Measurements from ENCODE around the gene NFKBIB.
"Not testable (repeated sequence)": the region's sequence is repeated elsewhere in the genome, so short reads cannot be mapped to it uniquely, and the experiment has no call there.

The NFKBIB gene

GRCh38 chr19:38879400-38879751 is 20.4 kb upstream of the NFKBIB start:
- no peak for DNase-seq (ENCODE audit: low read depth)
- TF ChIP-seq, protein P1, sequence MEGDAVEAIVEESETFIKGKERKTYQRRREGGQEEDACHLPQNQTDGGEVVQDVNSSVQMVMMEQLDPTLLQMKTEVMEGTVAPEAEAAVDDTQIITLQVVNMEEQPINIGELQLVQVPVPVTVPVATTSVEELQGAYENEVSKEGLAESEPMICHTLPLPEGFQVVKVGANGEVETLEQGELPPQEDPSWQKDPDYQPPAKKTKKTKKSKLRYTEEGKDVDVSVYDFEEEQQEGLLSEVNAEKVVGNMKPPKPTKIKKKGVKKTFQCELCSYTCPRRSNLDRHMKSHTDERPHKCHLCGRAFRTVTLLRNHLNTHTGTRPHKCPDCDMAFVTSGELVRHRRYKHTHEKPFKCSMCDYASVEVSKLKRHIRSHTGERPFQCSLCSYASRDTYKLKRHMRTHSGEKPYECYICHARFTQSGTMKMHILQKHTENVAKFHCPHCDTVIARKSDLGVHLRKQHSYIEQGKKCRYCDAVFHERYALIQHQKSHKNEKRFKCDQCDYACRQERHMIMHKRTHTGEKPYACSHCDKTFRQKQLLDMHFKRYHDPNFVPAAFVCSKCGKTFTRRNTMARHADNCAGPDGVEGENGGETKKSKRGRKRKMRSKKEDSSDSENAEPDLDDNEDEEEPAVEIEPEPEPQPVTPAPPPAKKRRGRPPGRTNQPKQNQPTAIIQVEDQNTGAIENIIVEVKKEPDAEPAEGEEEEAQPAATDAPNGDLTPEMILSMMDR (conservative IDR thresholded peaks at IDR 0.05; ENCODE audit: low read depth, low read length), result no peak
- H3K4me3 ChIP-seq (ENCODE audit: low read length), result no peak overlapping the region

DNA sequence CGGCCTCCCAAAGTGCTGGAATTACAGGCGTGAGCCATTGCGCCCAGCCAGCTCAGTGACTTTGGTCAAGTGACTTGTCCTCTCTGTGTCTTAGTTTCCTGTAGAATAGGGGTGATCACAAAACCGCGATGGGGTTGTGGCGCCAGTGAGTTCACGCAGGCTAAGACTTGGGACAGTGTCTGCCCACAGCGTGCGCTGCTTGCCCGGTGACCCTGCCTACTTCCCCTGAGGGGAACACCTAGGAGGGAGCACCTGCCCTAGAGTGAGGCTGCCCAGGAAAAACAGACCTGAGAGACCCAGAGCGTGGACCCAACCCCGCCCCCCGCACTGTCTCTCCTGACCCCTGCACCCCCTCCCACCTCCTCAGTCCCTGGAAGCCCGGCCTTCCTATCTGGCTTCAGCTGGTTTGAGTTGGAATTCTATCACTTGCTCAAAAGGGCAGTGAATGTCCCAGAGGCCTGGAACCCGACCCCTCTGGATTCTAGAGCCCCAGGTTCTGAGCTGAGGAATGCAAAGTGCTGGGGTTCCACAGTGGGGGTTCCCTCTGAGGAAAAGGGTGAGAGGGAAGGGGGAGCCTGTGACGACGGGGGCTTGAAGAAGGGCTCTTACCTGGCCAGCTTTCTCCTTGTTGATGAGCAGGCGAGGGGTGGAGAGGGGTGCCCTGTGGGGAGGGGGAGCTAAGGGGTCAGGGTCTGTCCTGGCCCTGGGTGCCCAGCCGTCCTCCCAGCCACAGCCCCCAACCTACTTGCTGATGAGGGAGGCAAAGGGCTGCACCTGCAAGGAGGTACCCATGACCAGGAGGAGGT is 19.5 kb upstream of the NFKBIB start:
- DNase-seq (ENCODE audit: low read depth), result no peak
- H3K4me3 ChIP-seq (ENCODE audit: low read length), result no peak overlapping the region

GRCh38 chr19:38880882-38881609 is 18.7 kb upstream of the NFKBIB start:
- TF ChIP-seq, protein P1 (conservative IDR thresholded peaks at IDR 0.05; ENCODE audit: low read depth, low read length), result no peak
- no peak overlapping the region for H3K4me3 ChIP-seq (ENCODE audit: low read length)
- no peak for DNase-seq (ENCODE audit: low read depth)

More for the DNA sequence above, 19.5 kb upstream of the NFKBIB start:
- TF ChIP-seq, protein P1 (conservative IDR thresholded peaks at IDR 0.05; ENCODE audit: low read depth, low read length), result no peak

- H3K4me3 ChIP-seq (ENCODE audit: low read length), result no peak overlapping the region
- DNase-seq (ENCODE audit: low read depth), result no peak
- TF ChIP-seq, protein P1 (conservative IDR thresholded peaks at IDR 0.05; ENCODE audit: low read depth, low read length), result no peak
These were observed 16.5 kb upstream of the NFKBIB start for GRCh38 chr19:38883286-38883685.

- not testable (repeated sequence) for H3K4me3 ChIP-seq (ENCODE audit: low read length); DNase-seq (ENCODE audit: low read depth)
These were observed 15.1 kb upstream of the NFKBIB start for GRCh38 chr19:38884691-38885090.

- TF ChIP-seq, protein P1 (conservative IDR thresholded peaks at IDR 0.05; ENCODE audit: low read depth, low read length), result no peak
- H3K4me3 ChIP-seq (ENCODE audit: low read length), result no peak overlapping the region
- DNase-seq (ENCODE audit: low read depth), result no peak
These were observed 10.9 kb upstream of the NFKBIB start for GRCh38 chr19:38888876-38889275.

DNA sequence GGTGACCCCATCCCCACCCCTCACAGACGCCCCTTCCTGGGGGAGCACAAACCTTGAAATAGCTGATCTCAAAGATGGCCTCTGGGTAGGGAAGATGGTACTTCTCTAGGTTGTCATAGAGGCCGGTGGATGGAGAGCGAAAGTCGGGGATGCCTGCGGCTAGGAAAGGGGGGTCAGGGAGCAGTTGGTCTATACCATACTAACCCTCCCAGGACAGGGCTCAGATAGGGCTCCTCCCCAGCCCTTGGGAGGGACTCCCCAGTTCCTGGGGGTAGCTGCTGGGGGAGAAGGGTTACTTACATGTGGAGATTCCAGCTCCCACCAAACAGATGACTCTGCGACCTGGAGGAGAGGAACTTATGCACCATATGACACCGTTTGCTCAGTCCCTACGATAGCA is 10.0 kb upstream of the NFKBIB start:
- no peak for DNase-seq (ENCODE audit: low read depth)
- no peak overlapping the region for H3K4me3 ChIP-seq (ENCODE audit: low read length)
- TF ChIP-seq, protein P1 (conservative IDR thresholded peaks at IDR 0.05; ENCODE audit: low read depth, low read length), result no peak
